ENCODE results near the gene GPR107.

- TF ChIP-seq CTCF (IDR thresholded peaks at IDR 0.05) (no peak), ZFX (IDR thresholded peaks at IDR 0.05; ENCODE audit: borderline replicate concordance) (no peak)
These were observed 107.3 kb downstream of the GPR107 start for GRCh38 chr9:130160862-130161470.
